Mononuclear cell (primary cell): ENCODE measurements around the gene KCNA3. TPM values are rescaled to one million over a fixed set of nuclear protein-coding genes. Genes with fewer than 3 reads are reported as not detected.

Source experiments
- H3K27me3 ChIP-seq: 2 replicates; pipeline ENCODE4 v1.6.0; 2011; ENCODE audit warnings: low read length, control low read depth; ENCODE audit not compliant: insufficient read depth
- H3K4me1 ChIP-seq: 2 replicates; pipeline ENCODE4 v1.5.1; 2011; ENCODE audit warnings: mild to moderate bottlenecking, low read length, control low read depth; ENCODE audit not compliant: insufficient read depth
- H3K4me3 ChIP-seq: 2 replicates; pipeline ENCODE4 v1.5.1; 2011; ENCODE audit warnings: mild to moderate bottlenecking, low read length, moderate library complexity
- H3K9me3 ChIP-seq: 2 replicates; pipeline ENCODE4 v1.5.1; 2011; ENCODE audit warnings: low read depth, mild to moderate bottlenecking, control low read depth, low read length
- total RNA-seq: library from RNA; depleted of rRNA; stranded (reverse); fragments of >200 nt; gene quantifications from one replicate; pipeline ENCODE4 v1.2.3, GENCODE V29; 2012

Gene KCNA3
- total RNA-seq, 1 donor: 143 TPM

DNA sequence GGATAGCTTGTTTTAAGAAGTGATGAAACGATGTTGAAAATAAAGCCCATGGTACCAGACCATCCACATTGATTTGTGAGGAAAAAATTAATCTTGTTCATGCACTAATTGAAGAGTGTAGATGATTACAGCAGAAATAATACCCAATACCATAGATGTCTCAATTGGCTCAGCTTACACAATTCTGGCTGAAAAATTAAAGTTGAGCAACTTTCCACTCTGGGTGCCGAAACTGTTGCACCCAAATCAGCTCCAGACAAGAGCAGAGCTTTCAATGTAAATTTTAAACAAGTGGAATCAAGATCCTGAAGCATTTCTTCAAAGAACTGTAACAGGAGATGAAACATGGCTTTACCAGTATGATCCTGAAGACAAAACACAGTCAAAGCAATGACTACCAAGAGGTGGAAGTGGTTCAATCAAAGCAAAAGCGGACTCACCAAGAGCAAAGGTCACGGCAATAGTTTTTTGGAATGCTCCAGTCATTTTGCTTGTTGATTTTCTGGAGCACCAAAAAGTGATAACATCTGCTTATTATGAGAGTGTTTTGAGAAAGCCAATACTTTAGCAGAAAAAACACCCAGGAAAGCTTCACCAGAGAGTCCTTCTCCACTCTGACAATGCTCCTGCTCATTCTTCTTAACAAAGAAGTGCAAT, 16.1 kb upstream of the KCNA3 start:
- Histone ChIP-seq H3K4me1 (peaks cover 24% of the 10 kb centered on the region), H3K27me3 (no peaks in the 10 kb centered on the region), H3K4me3 (no peak overlapping the region)

DNA sequence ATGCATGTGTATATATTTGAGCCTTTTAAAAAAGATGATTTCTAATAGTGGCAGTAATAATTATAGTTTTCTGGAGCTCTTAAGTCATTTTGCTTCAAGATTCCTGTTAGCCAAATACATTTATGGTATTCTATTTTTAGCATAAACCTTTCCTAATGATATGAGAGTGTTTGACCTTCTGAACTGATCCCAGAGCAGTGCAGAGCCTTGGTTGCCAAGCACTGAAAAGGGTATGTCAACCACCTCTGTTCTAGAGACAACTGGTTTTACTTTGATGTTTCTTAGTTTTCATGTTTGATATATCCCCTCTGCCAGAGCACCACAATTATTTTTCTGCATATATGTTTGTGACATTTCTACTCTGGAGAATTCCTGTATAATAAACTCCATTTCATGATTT, 15.1 kb upstream of the KCNA3 start:
- no peaks in the 10 kb centered on the region for H3K27me3 ChIP-seq
- peaks cover 24% of the 10 kb centered on the region for H3K4me1 ChIP-seq
- H3K4me3 ChIP-seq: no peak overlapping the region
- no peaks in the 10 kb centered on the region for H3K9me3 ChIP-seq

More for the DNA sequence above, 16.1 kb upstream of the KCNA3 start:
- H3K9me3 ChIP-seq: no peaks in the 10 kb centered on the region

DNA sequence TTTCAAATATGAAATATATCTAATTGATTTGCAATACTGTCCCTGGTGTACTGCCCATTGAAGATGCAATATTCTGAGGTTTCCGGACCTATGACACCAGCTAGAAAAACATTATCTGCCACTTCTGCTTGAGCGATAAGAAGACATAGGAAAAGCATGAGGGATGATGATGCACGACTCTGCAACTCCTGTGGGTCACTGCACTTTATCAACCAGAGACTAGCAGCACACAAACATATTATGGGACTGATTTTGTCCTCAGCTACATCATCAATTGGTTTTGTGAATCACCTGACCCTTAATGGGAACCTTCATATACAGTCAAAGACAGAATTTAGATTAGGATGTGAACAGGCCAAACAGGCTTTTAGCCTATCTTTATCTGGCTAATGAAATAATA, 13.8 kb upstream of the KCNA3 start:
- H3K9me3 ChIP-seq: no peaks in the 10 kb centered on the region
- H3K4me1 ChIP-seq: peaks cover 24% of the 10 kb centered on the region
- H3K4me3 ChIP-seq: no peak overlapping the region
- H3K27me3 ChIP-seq: no peaks in the 10 kb centered on the region

DNA sequence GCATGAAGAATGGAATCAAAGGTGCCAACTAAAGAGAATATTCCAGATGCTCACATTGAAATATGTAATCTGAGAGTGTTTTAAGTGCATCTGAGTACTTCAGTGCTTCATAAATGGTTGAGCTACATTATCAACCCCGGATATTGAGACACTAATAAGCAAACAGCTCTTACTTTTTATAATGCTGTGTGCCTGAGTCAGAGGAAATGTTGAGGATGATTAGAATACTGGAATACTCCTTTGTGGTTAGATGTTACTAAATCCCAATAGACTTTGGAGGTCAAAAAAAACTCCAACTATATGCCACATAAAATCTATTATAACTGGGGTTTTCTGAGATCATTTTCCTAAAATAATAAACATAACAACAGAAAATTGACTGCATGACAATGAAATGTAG, 12.5 kb upstream of the KCNA3 start:
- no peaks in the 10 kb centered on the region for H3K27me3 ChIP-seq
- H3K4me1 ChIP-seq: peaks cover 24% of the 10 kb centered on the region
- no peak overlapping the region for H3K4me3 ChIP-seq
- H3K9me3 ChIP-seq: no peaks in the 10 kb centered on the region

DNA sequence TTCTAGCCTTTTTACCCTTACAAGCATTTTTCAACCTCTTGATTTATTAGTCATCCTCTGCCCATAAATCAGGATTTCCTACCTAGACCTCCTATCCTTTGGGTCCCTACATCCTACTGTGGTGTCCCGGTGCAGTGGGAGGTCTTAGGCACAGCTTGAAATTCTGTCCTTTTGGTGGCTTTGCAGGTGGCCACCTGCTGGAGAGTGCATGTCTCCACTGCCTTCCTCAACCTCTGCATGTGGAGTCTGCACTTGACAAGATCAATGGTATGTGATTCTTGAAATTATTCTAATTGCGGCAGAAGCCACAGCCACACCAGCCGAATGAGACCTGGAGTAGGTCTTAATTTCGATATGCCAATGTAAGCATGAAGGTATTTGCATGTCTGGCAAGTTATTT, 11.4 kb upstream of the KCNA3 start:
- Histone ChIP-seq H3K9me3 (no peaks in the 10 kb centered on the region), H3K4me1 (peaks cover 23% of the 10 kb centered on the region), H3K27me3 (no peaks in the 10 kb centered on the region), H3K4me3 (no peak overlapping the region)

DNA sequence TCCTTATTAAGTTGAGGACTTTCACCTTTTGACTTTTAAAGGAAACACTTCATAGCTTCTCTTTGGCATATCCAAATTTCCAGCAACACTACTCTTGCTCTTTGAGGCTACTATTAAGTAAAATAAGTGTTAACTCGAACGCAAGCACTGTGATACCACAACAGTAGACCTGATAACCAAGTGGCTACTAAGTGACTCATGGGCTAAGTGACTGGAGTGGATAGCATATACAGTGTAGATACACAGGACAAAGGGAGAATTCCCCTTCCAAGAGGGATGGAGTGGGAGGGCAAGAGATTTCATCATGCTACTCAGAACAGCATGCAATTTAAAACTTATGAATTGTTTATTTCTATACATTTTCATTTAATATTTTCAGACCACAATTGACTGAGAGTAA, 9.8 kb upstream of the KCNA3 start:
- H3K9me3 ChIP-seq: no peaks in the 10 kb centered on the region

DNA sequence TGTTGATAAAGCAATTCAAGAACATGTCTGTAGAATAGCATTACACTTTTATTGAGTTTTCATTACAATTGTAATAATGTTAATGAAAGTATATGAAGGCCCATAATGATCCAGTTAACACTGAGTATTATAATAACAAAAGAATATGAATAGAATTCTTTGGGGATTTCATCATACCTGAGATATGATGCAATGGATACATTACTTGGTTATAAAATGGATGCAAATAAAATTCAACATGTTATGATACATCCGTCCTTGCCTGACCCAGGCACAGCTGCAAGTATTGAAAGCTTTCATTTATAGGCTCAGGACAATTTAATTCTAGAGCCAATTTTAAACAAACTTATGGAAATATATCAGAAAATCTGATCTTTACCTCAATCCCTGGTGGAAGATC, 8.2 kb upstream of the KCNA3 start:
- Histone ChIP-seq H3K9me3 (no peaks in the 10 kb centered on the region), H3K4me1 (peaks cover 19% of the 10 kb centered on the region), H3K27me3 (no peaks in the 10 kb centered on the region), H3K4me3 (no peak overlapping the region)

More for the DNA sequence above, 9.8 kb upstream of the KCNA3 start:
- Histone ChIP-seq H3K4me3 (no peak overlapping the region), H3K27me3 (no peaks in the 10 kb centered on the region), H3K4me1 (peaks cover 26% of the 10 kb centered on the region)

DNA sequence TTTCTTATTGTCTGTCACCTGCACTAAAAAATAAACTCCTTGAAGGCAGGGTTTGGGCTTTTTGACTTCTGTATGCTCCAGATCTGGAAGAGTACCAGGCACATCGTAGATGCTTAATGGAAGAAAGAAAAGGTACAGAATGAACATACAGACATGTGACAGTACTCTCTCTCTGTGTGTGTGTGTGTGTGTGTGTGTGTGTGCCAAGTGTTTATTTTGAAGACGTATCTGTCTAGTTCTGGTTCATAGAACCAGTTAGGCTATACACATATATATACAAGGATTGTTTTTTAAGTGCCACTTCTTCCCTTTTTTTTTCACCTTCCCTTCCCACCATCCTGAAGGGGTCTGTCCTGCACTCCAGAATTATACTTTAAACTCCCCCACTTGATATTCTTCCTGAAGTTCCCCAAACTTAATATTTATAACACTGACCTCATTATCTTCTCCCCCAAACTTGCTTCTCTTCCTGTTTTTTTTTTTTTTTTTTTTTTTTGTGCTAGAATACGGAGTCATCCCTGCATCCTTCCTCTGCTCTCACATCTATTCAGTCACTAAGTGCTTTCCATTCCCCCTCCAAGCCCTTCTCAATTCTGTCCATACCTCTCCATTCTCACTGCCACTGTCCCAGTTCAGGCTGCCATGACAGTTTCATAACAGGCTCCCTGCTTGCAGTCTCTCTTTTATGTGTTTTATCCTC, 5.4 kb upstream of the KCNA3 start:
- no peaks in the 10 kb centered on the region for H3K9me3 ChIP-seq
- H3K4me1 ChIP-seq: peaks cover 16% of the 10 kb centered on the region
- no peaks in the 10 kb centered on the region for H3K27me3 ChIP-seq
- no peak overlapping the region for H3K4me3 ChIP-seq

DNA sequence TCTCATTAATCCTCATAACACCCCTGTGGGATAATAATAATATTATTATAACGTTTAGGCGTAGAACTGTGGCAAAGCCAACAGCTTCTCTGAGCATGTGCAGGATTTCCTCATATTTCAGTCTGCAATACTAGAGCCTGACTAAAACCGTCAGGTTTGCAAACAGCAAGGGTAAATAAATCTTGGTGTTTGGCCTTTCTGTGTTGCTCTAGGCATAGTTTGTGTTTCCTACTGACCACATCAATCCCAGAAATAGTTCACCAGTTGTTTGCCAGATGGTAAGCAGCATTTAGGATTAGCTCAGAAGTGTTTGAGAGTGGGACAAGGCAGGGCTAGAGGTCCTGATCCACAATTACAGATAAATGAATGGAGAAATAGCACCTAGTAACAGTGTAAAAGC, 2.8 kb upstream of the KCNA3 start:
- Histone ChIP-seq H3K9me3 (no peaks in the 10 kb centered on the region), H3K4me1 (peaks cover 34% of the 10 kb centered on the region), H3K4me3 (no peak overlapping the region), H3K27me3 (no peaks in the 10 kb centered on the region)

DNA sequence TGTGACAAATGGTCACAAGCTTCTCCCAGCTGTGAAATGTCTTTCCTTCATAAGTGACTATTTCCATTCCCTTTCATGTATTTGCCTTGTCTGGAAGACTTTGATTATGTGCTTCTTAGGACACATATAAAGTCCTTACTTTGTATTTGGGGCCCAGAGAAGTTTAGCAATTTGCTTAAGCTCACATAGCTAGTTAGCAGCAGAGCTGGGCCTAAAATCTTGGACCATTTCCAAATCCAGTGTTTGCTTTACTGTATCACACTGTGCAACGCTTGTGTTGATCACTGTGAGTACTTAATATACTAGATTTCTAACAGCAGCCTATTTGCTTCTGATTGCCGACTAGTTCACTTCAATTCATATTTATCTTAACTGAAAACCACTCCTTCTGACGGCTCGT, 2.2 kb upstream of the KCNA3 start:
- no peaks in the 10 kb centered on the region for H3K9me3 ChIP-seq
- H3K4me1 ChIP-seq: peaks cover 38% of the 10 kb centered on the region
- H3K4me3 ChIP-seq: no peak overlapping the region
- H3K27me3 ChIP-seq: no peaks in the 10 kb centered on the region

DNA sequence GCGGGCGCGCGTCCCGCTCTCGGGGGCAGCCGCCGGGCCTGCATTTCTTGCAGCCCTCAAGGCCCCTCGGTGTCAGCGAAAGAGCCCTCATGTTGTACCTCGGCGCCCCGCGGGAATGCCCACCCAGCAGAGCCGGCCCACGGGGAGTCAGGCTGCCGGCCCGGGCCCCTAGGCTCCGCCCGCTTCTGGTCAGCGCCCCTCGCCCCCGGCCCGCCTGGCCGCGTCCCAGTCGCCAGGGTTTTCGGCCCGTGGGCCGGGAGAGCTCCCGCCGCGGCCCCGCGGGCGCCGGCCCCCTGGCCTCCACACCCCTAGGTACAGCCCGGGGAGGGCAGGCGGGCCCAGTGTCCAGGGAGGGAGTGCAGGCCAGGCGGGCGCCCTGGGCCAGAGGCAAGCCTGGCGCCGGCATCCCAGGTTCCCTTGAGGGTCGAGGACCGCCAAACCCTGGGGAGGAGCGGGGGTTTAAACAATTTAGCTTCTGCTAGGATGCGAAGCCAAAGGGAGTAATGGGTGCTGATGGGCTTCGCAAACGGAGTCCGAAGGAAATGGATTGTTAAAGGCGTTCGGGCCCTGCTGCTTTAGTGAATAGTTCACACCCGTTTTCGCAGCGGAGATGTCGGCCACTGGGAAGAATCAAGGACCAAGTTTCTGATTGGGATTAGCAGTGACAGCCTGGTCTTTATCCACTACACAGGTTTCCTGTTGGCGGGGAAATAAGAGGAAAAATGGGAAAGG, 486 bp upstream of the KCNA3 start:
- Histone ChIP-seq H3K4me1 (peaks cover 42% of the 10 kb centered on the region), H3K27me3 (no peaks in the 10 kb centered on the region), H3K9me3 (no peaks in the 10 kb centered on the region), H3K4me3 (peak overlapping the region; percentile 49)

DNA sequence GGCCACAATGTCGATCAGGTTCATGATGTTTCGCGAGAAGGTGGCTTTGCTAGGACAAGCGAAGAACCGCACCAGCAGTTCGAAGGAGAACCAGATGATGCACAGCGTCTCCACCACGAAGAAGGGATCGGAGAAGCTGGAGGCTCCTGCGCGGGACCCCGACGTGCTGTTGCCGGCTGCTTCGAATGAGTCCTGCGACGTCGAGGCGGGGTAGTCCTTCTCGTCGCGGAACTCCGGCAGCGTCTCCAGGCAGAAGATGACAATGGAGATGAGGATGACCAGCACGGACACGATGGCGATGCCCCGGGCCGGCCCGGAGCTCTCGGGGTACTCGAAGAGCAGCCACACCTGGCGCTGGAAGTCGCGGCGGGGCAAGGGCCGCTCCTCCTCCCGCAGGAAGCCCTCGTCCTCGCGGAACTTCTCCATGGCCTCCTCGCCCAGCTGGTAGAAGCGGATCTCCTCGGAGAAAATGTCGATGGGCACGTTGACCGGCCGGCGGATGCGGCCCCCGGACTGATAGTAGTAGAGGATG, 869 bp downstream of the KCNA3 start:
- H3K4me1 ChIP-seq: peaks cover 43% of the 10 kb centered on the region
- H3K4me3 ChIP-seq: peak overlapping the region; percentile 49
- H3K9me3 ChIP-seq: no peaks in the 10 kb centered on the region
- H3K27me3 ChIP-seq: no peaks in the 10 kb centered on the region

DNA sequence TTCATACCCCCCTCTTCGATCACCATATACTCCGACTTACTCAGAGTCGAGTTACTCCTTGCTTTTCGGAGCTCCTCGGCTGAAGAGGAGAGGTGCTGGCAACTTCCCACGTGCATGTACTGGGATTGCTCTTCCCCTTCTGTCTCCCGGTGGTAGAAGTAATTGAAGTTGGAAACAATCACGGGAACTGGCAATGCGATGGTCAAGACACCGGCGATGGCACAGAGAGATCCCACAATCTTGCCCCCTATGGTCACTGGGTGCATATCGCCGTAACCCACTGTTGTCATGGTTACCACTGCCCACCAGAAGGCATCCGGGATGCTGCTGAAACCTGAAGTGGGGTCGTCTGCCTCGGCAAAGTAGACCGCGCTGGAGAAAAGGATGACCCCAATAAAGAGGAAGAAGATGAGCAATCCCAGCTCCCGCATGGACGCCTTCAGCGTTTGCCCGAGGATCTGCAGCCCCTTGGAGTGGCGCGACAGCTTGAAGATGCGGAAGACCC, 1.5 kb downstream of the KCNA3 start:
- Histone ChIP-seq H3K27me3 (no peaks in the 10 kb centered on the region), H3K4me1 (peaks cover 47% of the 10 kb centered on the region), H3K4me3 (peak overlapping the region; percentile 49), H3K9me3 (no peaks in the 10 kb centered on the region)

DNA sequence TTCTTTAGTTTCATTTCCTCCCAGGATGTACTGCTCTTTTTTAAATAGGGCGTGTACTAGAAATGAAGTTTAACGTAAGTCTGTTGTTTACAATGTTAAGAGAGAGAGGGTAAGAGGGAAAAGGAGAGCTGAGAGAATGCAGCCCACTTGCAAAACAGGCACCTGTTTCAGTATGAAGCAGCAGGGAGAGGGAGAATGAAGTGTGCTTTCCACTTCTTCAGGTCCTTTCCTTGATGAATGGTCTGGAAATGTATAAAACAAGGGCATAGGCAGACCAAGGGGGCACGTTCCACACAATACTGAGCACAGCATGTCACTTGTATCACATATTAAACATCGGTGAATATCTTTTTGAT, 2.0 kb downstream of the KCNA3 start:
- no peaks in the 10 kb centered on the region for H3K9me3 ChIP-seq
- H3K27me3 ChIP-seq: no peaks in the 10 kb centered on the region
- H3K4me3 ChIP-seq: peak overlapping the region; percentile 49
- H3K4me1 ChIP-seq: peaks cover 47% of the 10 kb centered on the region
